Gastrocnemius medialis (tissue), 4 donors: ENCODE results near the gene SMARCD3. TPM values are rescaled to one million over a fixed set of nuclear protein-coding genes. Genes with fewer than 3 reads are reported as not detected.

Experiments used
- ATAC-seq, 2 donors: fragments of 150-250 bp; one replicate each; pipeline ENCODE4 v1.9.1; 2016
- DNase-seq, 2 donors: peaks; one replicate each; pipeline ENCODE4 v3.0.0-alpha.2; 2019
- H3K27ac ChIP-seq, 4 donors: fragments of 200-600 bp; sonication (generic); 1 replicate in 1 of 4; 2 replicates in 3 of 4; pipeline ENCODE4 v1.5.1; 2016 to 2018; ENCODE audit warnings: mild to moderate bottlenecking in 2 of 4, moderate library complexity in 1 of 4
- H3K27me3 ChIP-seq, 3 donors: fragments of 200-600 bp; sonication (generic) in 2 of 3; 1 replicate in 1 of 3; 2 replicates in 2 of 3; pipeline versions ENCODE4 v1.5.1 to v1.6.0; 2016 to 2019; ENCODE audit warnings: mild to moderate bottlenecking in 1 of 3, moderate library complexity in 1 of 3
- H3K36me3 ChIP-seq, 2 donors: fragments of 200-600 bp; sonication (generic) in 1 of 2; one replicate each; pipeline ENCODE4 v1.5.1; 2017 to 2018
- H3K4me1 ChIP-seq, 2 donors: fragments of 200-600 bp; sonication (generic) in 1 of 2; one replicate each; pipeline ENCODE4 v1.5.1; 2016 to 2017; ENCODE audit warnings: mild to moderate bottlenecking in 2 of 2
- H3K4me3 ChIP-seq, 4 donors: fragments of 200-600 bp; sonication (generic) in 3 of 4; 1 replicate in 1 of 4; 2 replicates in 3 of 4; pipeline ENCODE4 v1.5.1; 2016 to 2019; ENCODE audit warnings: mild to moderate bottlenecking in 2 of 4
- H3K9me3 ChIP-seq, 3 donors: fragments of 200-600 bp; sonication (generic) in 2 of 3; 1 replicate in 1 of 3; 2 replicates in 2 of 3; pipeline ENCODE4 v1.5.1; 2016 to 2019
- POLR2A ChIP-seq, 2 donors: fragments of 450-650 bp; IDR thresholded peaks; one replicate each; pipeline ENCODE4 v1.6.1; 2017; ENCODE audit warnings: antibody characterized with exemption in 2 of 2, mild to moderate bottlenecking in 2 of 2, moderate library complexity in 2 of 2
- in situ Hi-C, 4 donors: fragments of 200-750 bp; cut with MboI; loops; one replicate each; pipeline versions ENCODE4 v1.15.0 to v1.8.0; 2017; ENCODE audit warnings: low sequenced_read_pairs in 4 of 4
- intact Hi-C: fragments of 100-400 bp; cut with DNase I; formaldehyde crosslinking; loops from one replicate; pipeline ENCODE4 v1.15.1; 2023; ENCODE audit warnings: low total_unique reads
- total RNA-seq, 4 donors: library from RNA; depleted of rRNA; stranded (reverse); fragments of >200 nt; gene quantifications; one replicate each; pipeline versions ENCODE4 v1.1.0 to v1.2.3, GENCODE V29; 2016
- TF ChIP-seq, protein P1 (sequence below), 5 experiments: fragments of 450-650 bp in 3 of 5; fragments of 200-600 bp in 2 of 5; sonication (generic) in 2 of 5; IDR thresholded peaks in 4 of 5; conservative IDR thresholded peaks in 1 of 5; 1 replicate in 4 of 5; 2 replicates in 1 of 5; pipeline ENCODE4 v1.5.1; 2016 to 2019; ENCODE audit warnings: antibody characterized with exemption in 5 of 5, mild to moderate bottlenecking in 3 of 5, moderate library complexity in 3 of 5

The SMARCD3 gene
- total RNA-seq, 4 donors from 2014 or later: 41.8 to 103 (median 75.4) TPM

- Histone ChIP-seq H3K4me3 (no peak overlapping the region), H3K27ac (no peak overlapping the region), H3K36me3 (no peaks in the 10 kb centered on the region), H3K4me1 (peaks cover 0 to 4% of the 10 kb centered on the region in 2 donors), H3K9me3 (no peaks in the 10 kb centered on the region), H3K27me3 (peaks cover 0 to 37% (median 34%) of the 10 kb centered on the region in 3 donors)
- TF ChIP-seq POLR2A (IDR thresholded peaks at IDR 0.05): no peak
- TF ChIP-seq, protein P1, sequence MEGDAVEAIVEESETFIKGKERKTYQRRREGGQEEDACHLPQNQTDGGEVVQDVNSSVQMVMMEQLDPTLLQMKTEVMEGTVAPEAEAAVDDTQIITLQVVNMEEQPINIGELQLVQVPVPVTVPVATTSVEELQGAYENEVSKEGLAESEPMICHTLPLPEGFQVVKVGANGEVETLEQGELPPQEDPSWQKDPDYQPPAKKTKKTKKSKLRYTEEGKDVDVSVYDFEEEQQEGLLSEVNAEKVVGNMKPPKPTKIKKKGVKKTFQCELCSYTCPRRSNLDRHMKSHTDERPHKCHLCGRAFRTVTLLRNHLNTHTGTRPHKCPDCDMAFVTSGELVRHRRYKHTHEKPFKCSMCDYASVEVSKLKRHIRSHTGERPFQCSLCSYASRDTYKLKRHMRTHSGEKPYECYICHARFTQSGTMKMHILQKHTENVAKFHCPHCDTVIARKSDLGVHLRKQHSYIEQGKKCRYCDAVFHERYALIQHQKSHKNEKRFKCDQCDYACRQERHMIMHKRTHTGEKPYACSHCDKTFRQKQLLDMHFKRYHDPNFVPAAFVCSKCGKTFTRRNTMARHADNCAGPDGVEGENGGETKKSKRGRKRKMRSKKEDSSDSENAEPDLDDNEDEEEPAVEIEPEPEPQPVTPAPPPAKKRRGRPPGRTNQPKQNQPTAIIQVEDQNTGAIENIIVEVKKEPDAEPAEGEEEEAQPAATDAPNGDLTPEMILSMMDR (IDR thresholded peaks at IDR 0.05 in 4 of 5, conservative IDR thresholded peaks at IDR 0.05 in 1 of 5): no peak
- in situ Hi-C loops: no loop called here
- ATAC-seq (no peak), DNase-seq (no peak)
- intact Hi-C loops: no loop called here
These were observed 12.0 kb upstream of the SMARCD3 start for GRCh38 chr7:151260471-151260870.

- H3K4me1 ChIP-seq: peaks cover 0 to 6% of the 10 kb centered on the region in 2 donors
- DNase-seq (no peak), ATAC-seq (no peak)
- H3K4me3 ChIP-seq: no peak overlapping the region
- no peaks in the 10 kb centered on the region for H3K9me3 ChIP-seq
- H3K27me3 ChIP-seq: peaks cover 0 to 29% (median 25%) of the 10 kb centered on the region in 3 donors
- TF ChIP-seq, protein P1 (IDR thresholded peaks at IDR 0.05 in 4 of 5, conservative IDR thresholded peaks at IDR 0.05 in 1 of 5): no peak
- no peak for TF ChIP-seq POLR2A (IDR thresholded peaks at IDR 0.05)
- intact Hi-C loops: no loop called here
- H3K36me3 ChIP-seq: no peaks in the 10 kb centered on the region
- H3K27ac ChIP-seq: no peak overlapping the region
- in situ Hi-C loops: no loop called here
These were observed 9.5 kb upstream of the SMARCD3 start for GRCh38 chr7:151257990-151258389.

- in situ Hi-C loops (no loop called here), intact Hi-C loops (no loop called here)
- no peaks in the 10 kb centered on the region for H3K9me3 ChIP-seq
- H3K27me3 ChIP-seq: peaks cover 0 to 15% (median 11%) of the 10 kb centered on the region in 3 donors
- H3K36me3 ChIP-seq: no peaks in the 10 kb centered on the region
- no peak for TF ChIP-seq POLR2A (IDR thresholded peaks at IDR 0.05)
- TF ChIP-seq, protein P1 (IDR thresholded peaks at IDR 0.05 in 4 of 5, conservative IDR thresholded peaks at IDR 0.05 in 1 of 5): no peak
- no peak for DNase-seq
- H3K4me1 ChIP-seq: peaks cover 7 to 17% of the 10 kb centered on the region in 2 donors
- no peak overlapping the region for H3K27ac ChIP-seq
- no peak for ATAC-seq
- H3K4me3 ChIP-seq: no peak overlapping the region
These were observed 8.0 kb upstream of the SMARCD3 start for GRCh38 chr7:151256410-151257045.

DNA sequence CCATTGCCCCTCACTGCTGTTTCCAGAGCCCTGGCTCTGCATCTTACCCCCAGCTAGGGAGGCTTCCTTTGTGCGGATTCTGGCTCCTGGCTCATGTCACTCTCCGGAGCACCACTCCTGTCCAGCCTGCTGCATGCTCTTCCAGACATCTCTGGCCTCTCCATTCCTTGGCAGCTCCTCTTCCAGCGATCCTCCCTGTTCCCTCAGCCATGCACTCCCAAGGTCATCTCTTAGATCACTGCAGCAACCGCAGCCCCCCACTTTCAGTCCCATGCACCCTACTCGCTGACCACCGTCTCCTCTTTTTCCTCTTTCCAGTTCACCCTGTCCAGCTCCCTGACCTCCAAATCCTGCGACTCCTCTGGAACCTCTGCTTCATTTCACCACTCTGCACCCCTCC lies 6.9 kb upstream of the SMARCD3 start:
- DNase-seq: no peak
- H3K27ac ChIP-seq: no peak overlapping the region
- peaks cover 16 to 25% of the 10 kb centered on the region in 2 donors for H3K4me1 ChIP-seq
- intact Hi-C loops (no loop called here), in situ Hi-C loops (no loop called here)
- no peaks in the 10 kb centered on the region for H3K9me3 ChIP-seq
- no peak overlapping the region for H3K4me3 ChIP-seq
- TF ChIP-seq, protein P1 (IDR thresholded peaks at IDR 0.05 in 4 of 5, conservative IDR thresholded peaks at IDR 0.05 in 1 of 5): no peak
- TF ChIP-seq POLR2A (IDR thresholded peaks at IDR 0.05): no peak
- ATAC-seq: no peak
- no peaks in the 10 kb centered on the region for H3K36me3 ChIP-seq
- H3K27me3 ChIP-seq: peaks cover 0 to 4% (median 0%) of the 10 kb centered on the region in 3 donors
